LNCaP clone FGC (cell line): ENCODE results near the gene VEGFD.

Experiments
- DNase-seq: peaks from one replicate; pipeline ENCODE4 v3.0.0-alpha.2; 2011; ENCODE audit warnings: low read depth
- H3K4me3 ChIP-seq: 2 replicates; pipeline ENCODE4 v1.5.1; 2011; ENCODE audit warnings: mild to moderate bottlenecking, low read depth, low read length, control low read depth
- TF ChIP-seq, protein P1 (sequence below): IDR thresholded peaks from 2 replicates; pipeline ENCODE4 v1.5.1; 2012; ENCODE audit warnings: mild to moderate bottlenecking; ENCODE audit not compliant: control insufficient read depth, insufficient read depth; ENCODE audit errors: extremely low read depth

The VEGFD gene

DNA sequence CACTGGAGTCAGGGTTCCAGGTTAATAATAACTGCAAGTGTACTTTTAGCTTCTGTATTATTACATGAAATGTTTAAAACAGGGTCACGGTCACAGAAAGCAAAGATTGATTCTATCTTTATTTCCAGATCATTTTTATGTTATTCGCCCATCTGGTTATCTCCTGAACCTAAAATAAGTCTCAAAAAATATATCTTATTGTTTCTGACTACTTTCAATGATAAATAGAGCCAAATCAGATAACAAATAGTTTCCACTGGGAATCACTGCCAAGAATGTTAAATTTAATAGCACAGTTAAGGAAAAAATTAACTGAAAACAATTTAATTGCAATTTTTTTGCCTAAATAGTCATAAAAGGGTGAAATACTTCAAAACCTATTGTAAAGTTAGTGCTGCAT, 17.2 kb upstream of the VEGFD start:
- no peak for DNase-seq
- TF ChIP-seq, protein P1, sequence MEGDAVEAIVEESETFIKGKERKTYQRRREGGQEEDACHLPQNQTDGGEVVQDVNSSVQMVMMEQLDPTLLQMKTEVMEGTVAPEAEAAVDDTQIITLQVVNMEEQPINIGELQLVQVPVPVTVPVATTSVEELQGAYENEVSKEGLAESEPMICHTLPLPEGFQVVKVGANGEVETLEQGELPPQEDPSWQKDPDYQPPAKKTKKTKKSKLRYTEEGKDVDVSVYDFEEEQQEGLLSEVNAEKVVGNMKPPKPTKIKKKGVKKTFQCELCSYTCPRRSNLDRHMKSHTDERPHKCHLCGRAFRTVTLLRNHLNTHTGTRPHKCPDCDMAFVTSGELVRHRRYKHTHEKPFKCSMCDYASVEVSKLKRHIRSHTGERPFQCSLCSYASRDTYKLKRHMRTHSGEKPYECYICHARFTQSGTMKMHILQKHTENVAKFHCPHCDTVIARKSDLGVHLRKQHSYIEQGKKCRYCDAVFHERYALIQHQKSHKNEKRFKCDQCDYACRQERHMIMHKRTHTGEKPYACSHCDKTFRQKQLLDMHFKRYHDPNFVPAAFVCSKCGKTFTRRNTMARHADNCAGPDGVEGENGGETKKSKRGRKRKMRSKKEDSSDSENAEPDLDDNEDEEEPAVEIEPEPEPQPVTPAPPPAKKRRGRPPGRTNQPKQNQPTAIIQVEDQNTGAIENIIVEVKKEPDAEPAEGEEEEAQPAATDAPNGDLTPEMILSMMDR, result no peak
- no peak overlapping the region for H3K4me3 ChIP-seq

DNA sequence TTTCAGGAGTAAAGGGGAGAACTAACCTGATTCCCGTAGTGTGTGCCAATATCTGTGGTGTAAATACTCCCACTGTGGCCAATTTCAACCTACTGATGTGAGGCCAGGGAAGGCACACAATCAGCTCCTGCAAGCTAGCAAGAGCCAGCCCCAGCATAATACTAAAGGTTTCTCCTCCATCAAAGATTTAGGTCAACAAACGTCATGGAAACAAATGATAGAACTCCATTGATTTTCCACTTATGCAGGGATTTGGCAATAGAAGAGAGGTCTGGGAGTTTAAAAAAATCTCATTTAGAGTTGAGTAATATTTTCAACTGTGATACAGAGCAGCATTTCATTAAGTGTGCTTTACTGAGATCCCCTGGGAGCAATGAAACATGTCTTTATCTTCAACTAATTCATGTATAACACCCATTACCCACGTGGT, 15.8 kb upstream of the VEGFD start:
- DNase-seq, result no peak

DNA sequence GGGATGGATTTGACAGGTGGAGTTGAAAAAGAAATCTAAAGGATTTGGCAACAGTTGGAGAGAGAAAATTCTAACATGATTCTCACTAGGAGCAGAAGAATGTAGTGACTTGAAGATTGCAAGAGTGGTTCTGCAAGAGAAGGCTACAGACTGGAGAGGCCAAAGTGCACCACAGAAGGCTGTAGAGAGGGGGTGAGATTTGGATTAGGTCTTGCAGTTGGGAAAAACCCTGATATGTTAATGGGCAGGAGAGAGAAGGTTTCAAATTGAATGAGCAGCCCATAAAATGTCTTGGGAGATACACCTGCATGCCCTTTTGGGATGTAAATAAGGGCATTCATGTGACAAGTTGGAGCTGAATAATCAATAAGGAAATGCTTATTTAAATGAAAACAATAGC, 14.7 kb upstream of the VEGFD start:
- DNase-seq, result no peak
- TF ChIP-seq, protein P1, result no peak
- H3K4me3 ChIP-seq, result no peak overlapping the region

More for the DNA sequence above, 15.8 kb upstream of the VEGFD start:
- TF ChIP-seq, protein P1, result no peak
- H3K4me3 ChIP-seq, result no peak overlapping the region

DNA sequence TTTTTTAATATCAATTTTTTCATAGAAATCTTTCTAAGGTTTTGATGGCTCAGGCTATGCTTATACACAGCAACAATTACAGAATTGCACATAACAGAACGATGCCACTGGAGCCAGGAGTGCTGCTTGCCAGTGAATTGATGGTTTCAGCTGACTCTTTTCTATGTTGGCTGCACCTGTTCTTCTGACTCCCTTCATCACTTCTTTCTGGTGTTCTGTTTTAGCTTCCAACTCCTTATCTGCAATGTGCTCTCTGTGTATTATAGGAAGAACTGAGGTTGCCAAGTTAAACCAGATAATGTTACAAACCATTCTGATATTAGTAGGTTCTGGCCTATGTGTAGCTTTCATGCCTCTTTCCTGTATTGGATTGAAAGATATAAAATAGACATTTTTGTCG, 11.6 kb upstream of the VEGFD start:
- TF ChIP-seq, protein P1, result no peak
- H3K4me3 ChIP-seq, result no peak overlapping the region
- DNase-seq, result no peak

DNA sequence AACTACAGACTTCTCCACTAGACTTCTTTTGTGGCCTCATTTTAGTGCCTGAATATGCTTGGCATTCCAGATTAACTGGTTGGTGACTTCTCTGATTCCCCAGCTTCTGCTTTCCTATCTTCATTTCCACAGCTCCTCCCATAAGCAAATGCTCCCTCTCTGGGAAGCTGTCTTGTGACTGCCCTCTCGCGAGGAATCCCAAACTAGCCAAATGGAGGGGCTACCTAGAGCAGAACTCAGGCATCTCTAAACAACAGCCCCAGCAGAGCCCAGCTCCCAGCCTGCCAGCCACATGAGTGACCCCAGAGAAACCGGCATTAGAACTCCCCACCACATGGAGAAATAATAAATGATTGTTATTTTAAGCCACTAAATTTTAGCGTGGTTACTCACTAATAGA, 7.6 kb upstream of the VEGFD start:
- TF ChIP-seq, protein P1, result no peak
- H3K4me3 ChIP-seq, result no peak overlapping the region
- DNase-seq, result no peak

DNA sequence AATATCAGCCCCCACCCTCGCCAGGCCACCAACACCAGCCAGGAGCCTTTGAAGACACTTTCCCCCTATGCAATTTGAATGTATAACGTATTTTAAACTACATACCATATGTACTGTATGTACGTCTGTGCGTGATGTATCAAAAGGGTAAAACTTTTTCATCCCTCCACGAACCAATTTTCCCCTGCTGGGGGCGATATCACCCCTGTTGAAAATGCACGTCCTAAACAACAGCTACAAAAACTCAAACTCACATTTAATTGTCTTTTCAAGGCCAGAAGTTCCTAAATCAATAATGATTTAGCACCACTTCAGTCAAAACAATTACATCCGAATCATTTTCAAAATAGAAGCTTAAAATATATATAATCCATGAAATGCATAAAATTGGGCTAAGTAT, 1.4 kb downstream of the VEGFD start:
- TF ChIP-seq, protein P1, result 0 out of 2 replicates have a peak, but pooled peaks have one; percentile 7
- no peak overlapping the region for H3K4me3 ChIP-seq
- DNase-seq, result no peak

DNA sequence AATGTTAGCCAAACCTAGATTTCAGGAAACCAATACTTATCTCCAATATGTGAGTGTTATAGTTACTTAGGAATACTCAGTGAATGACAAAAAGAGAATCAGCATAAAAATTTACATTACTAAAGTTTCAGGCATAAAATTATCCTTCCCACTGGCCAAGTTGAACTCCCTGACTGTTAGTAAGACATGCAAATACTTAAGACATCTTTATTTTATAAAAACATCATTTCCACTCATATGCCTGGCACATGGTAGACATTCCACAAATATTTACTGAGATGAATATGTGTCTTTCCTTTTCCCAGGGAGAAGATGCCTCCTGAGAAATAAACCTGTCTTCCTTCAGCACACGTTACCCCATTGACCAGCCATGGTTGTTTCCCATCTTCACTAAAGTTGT, 7.3 kb downstream of the VEGFD start:
- TF ChIP-seq, protein P1, result no peak
- H3K4me3 ChIP-seq, result no peak overlapping the region
- no peak for DNase-seq
